HepG2 (cell line): ENCODE results near the gene MACROD2. TPM values are rescaled to one million over a fixed set of nuclear protein-coding genes. Genes with fewer than 3 reads are reported as not detected.

Source experiments
- ATAC-seq: fragments of 200-7000 bp; cut with Tn5 transposase; 3 replicates; pipeline ENCODE4 v1.9.1; 2020; ENCODE audit warnings: mild to moderate bottlenecking, moderate library complexity
- BruUV-seq: library from RNA; stranded (reverse); fragments of 400-500 nt; replicated peaks from 2 replicates; lab custom pipeline; 2021; lab: Mats Ljungman, UMichigan
- CTCF ChIA-PET: fragments of 300-600 bp; formaldehyde crosslinking; extraction: SDS; loops from one replicate; lab custom pipeline; 2021; ENCODE audit warnings: low total read pairs, inconsistent platforms, low intra/inter-chr PET ratio; lab: Yijun Ruan, JAX
- POLR2A ChIA-PET: fragments of 350-600 bp; sonication (Branson Sonifier 250); formaldehyde crosslinking; loops from one replicate; lab custom pipeline; 2020; ENCODE audit warnings: antibody characterized with exemption, inconsistent platforms; lab: Yijun Ruan, JAX
- DNase-seq: peaks from one replicate; pipeline ENCODE4 v3.0.0-alpha.2; 2015; ENCODE audit warnings: low spot score
- FAIRE-seq: peaks from 3 replicates; lab custom pipeline; 2011; peaks lifted over from hg19 to GRCh38; lab: Jason Lieb, UNC
- H2AFZ ChIP-seq: one replicate; pipeline ENCODE4 v1.6.1; 2011; ENCODE audit warnings: low read length, inconsistent platforms
- H3K27ac ChIP-seq: fragments of 300-600 bp; 3 replicates; pipeline ENCODE4 v1.8.0; 2011; ENCODE audit warnings: mixed run types, mild to moderate bottlenecking, mixed read lengths, low read length, inconsistent platforms; ENCODE audit not compliant: insufficient read depth; ENCODE audit errors: extremely low read length
- H3K27me3 ChIP-seq, 2 experiments: fragments of 200-600 bp in 1 of 2; 2 replicates in 1 of 2; 3 replicates in 1 of 2; pipeline versions ENCODE4 v1.6.0 to v1.8.0; 2011; ENCODE audit warnings: low read length in 2 of 2, mild to moderate bottlenecking in 2 of 2, moderate library complexity in 2 of 2, inconsistent platforms in 1 of 2; ENCODE audit not compliant: insufficient read depth in 2 of 2, control insufficient read depth in 1 of 2
- H3K36me3 ChIP-seq, 2 experiments: fragments of 200-600 bp in 1 of 2; replicated peaks in 1 of 2; 2 replicates in 1 of 2; 3 replicates in 1 of 2; pipeline versions ENCODE4 v1.5.1 to v1.8.0; 2011; ENCODE audit warnings: low read length in 2 of 2, inconsistent platforms in 1 of 2; ENCODE audit not compliant: insufficient read depth in 2 of 2, control insufficient read depth in 1 of 2
- H3K4me1 ChIP-seq: 2 replicates; pipeline ENCODE4 v1.5.1; 2012; ENCODE audit warnings: low read length, inconsistent platforms; ENCODE audit not compliant: insufficient read depth
- H3K4me2 ChIP-seq: 2 replicates; pipeline ENCODE4 v1.6.0; 2011; ENCODE audit warnings: low read depth, low read length, inconsistent platforms
- H3K4me3 ChIP-seq, 3 experiments: fragments of 200-600 bp in 1 of 3; sonication (generic), shearing (Covaris generic) in 1 of 3; replicated peaks in 1 of 3; 2 replicates each; pipeline ENCODE4 v1.5.1; 2011 to 2016; ENCODE audit warnings: low read length in 3 of 3, inconsistent platforms in 2 of 3, low read depth in 2 of 3, mild to moderate bottlenecking in 2 of 3, control low read depth in 1 of 3, mixed read lengths in 1 of 3; ENCODE audit not compliant: insufficient read depth in 1 of 3
- H3K79me2 ChIP-seq: one replicate; pipeline ENCODE4 v1.6.1; 2011; ENCODE audit warnings: low read length, inconsistent platforms; ENCODE audit not compliant: insufficient read depth
- H3K9ac ChIP-seq: 2 replicates; pipeline ENCODE4 v1.6.0; 2011; ENCODE audit warnings: mild to moderate bottlenecking, low read depth, low read length, inconsistent platforms; ENCODE audit not compliant: insufficient read depth
- H3K9me3 ChIP-seq: 2 replicates; pipeline ENCODE4 v1.5.1; 2012; ENCODE audit warnings: mild to moderate bottlenecking, low read length
- H4K20me1 ChIP-seq: 2 replicates; pipeline ENCODE4 v1.6.0; 2011; ENCODE audit warnings: inconsistent platforms, mild to moderate bottlenecking, low read length, moderate library complexity; ENCODE audit not compliant: insufficient read depth
- ATRX ChIP-seq: sonication (generic); formaldehyde crosslinking; IDR thresholded peaks from 2 replicates; pipeline ENCODE4 v1.4.0; 2020; ENCODE audit warnings: missing genetic modification reagents, borderline replicate concordance
- CBX2 ChIP-seq, 2 experiments: fragments of 200-600 bp in 1 of 2; sonication (generic); formaldehyde crosslinking in 1 of 2; IDR thresholded peaks; 2 replicates each; pipeline versions ENCODE4 v1.7.0 to v1.8.1; 2018 to 2022; ENCODE audit warnings: low read depth in 2 of 2, low read length in 1 of 2, mild to moderate bottlenecking in 1 of 2, missing genetic modification reagents in 1 of 2
- CBX5 ChIP-seq: sonication (generic); formaldehyde crosslinking; IDR thresholded peaks from 2 replicates; pipeline ENCODE4 v1.4.0; 2020; ENCODE audit warnings: missing genetic modification reagents, borderline replicate concordance
- HOMEZ ChIP-seq: IDR thresholded peaks from 2 replicates; pipeline ENCODE4 v1.6.1; 2016; ENCODE audit warnings: low read depth
- KMT2B ChIP-seq: IDR thresholded peaks from 2 replicates; pipeline ENCODE4 v1.6.1; 2016; ENCODE audit warnings: missing genetic modification reagents, missing compliant biosample characterization
- MYNN ChIP-seq: sonication (generic); formaldehyde crosslinking; IDR thresholded peaks from 2 replicates; pipeline ENCODE4 v1.4.0; 2020; ENCODE audit warnings: mild to moderate bottlenecking, low read depth, missing genetic modification reagents
- PHF21A ChIP-seq: sonication (generic); formaldehyde crosslinking; IDR thresholded peaks from 2 replicates; pipeline ENCODE4 v1.5.0; 2020; ENCODE audit warnings: mild to moderate bottlenecking, missing genetic modification reagents
- RFXAP ChIP-seq: sonication (generic); formaldehyde crosslinking; IDR thresholded peaks from 2 replicates; pipeline ENCODE4 v1.4.0; 2020; ENCODE audit warnings: missing genetic modification reagents, borderline replicate concordance
- SALL2 ChIP-seq: sonication (generic); formaldehyde crosslinking; IDR thresholded peaks from 2 replicates; pipeline ENCODE4 v1.8.1; 2023; ENCODE audit warnings: mild to moderate bottlenecking, missing genetic modification reagents, inconsistent platforms
- SOX13 ChIP-seq, 3 experiments: fragments of 450-650 bp in 1 of 3; sonication (generic) in 1 of 3; formaldehyde crosslinking in 1 of 3; IDR thresholded peaks in 2 of 3; conservative IDR thresholded peaks in 1 of 3; 2 replicates each; pipeline versions ENCODE4 v1.5.0 to v1.6.1; 2016 to 2020; ENCODE audit warnings: antibody characterized with exemption in 1 of 3, mild to moderate bottlenecking in 1 of 3, missing compliant biosample characterization in 1 of 3, missing genetic modification reagents in 1 of 3, moderate library complexity in 1 of 3
- WIZ ChIP-seq: sonication (generic); formaldehyde crosslinking; IDR thresholded peaks from 2 replicates; pipeline ENCODE4 v1.5.1; 2020; ENCODE audit warnings: mild to moderate bottlenecking, missing genetic modification reagents
- ZNF251 ChIP-seq: sonication (generic); formaldehyde crosslinking; IDR thresholded peaks from 2 replicates; pipeline ENCODE4 v1.9.0; 2021; ENCODE audit warnings: mild to moderate bottlenecking, missing genetic modification reagents
- ZNF720 ChIP-seq: sonication (generic); formaldehyde crosslinking; IDR thresholded peaks from 2 replicates; pipeline ENCODE4 v1.4.0; 2020; ENCODE audit warnings: missing genetic modification reagents
- ZNF772 ChIP-seq: sonication (generic); formaldehyde crosslinking; IDR thresholded peaks from 2 replicates; pipeline ENCODE4 v1.5.0; 2020; ENCODE audit warnings: mild to moderate bottlenecking, missing genetic modification reagents
- WGBS: methylation state at CpG from one replicate; pipeline ENCODE4 v1.1.6; 2017; ENCODE audit warnings: low lambda C conversion rate; 5-methylcytosine and 5-hydroxymethylcytosine counted together
- in situ Hi-C: cut with HindIII; loops from 2 replicates; pipeline ENCODE4 v1.10.0; 2017; ENCODE audit warnings: low pct_unique_long_range_greater_than_20kb; ENCODE audit not compliant: extremely low pct_ligation_motif_present
- intact Hi-C: fragments of 100-400 bp; cut with micrococcal nuclease; formaldehyde crosslinking; loops from one replicate; pipeline ENCODE4 v1.10.0; 2022; ENCODE audit not compliant: unreplicated experiment
- polyA plus RNA-seq, 8 experiments: library from polyadenylated mRNA; depleted of rRNA in 3 of 8; stranded (reverse) in 7 of 8; unstranded in 1 of 8; fragments of >200 nt; fragmentation: Illumina TruSeq in 4 of 8; extraction: Trizol in 4 of 8; gene quantifications; 2 replicates each; pipeline versions ENCODE4 v1.2.1 to v1.2.3, GENCODE V29; 2011 to 2016; ENCODE audit warnings: low read depth in 4 of 8, missing spikeins in 1 of 8, mixed read lengths in 1 of 8; ENCODE audit not compliant: insufficient read depth in 1 of 8
- total RNA-seq, 5 experiments: library from RNA; depleted of rRNA; stranded (reverse); fragments of >200 nt; fragmentation: Illumina TruSeq; extraction: Trizol; gene quantifications; 2 replicates each; pipeline ENCODE4 v1.2.3, GENCODE V29; 2016; ENCODE audit warnings: low read depth in 1 of 5

Gene MACROD2
- total and polyA plus RNA-seq, 2 of the 13 experiments (the other 11 are each of a cell fraction or from before 2014, with no cell fraction given) = 0.13 to 0.51 TPM

DNA sequence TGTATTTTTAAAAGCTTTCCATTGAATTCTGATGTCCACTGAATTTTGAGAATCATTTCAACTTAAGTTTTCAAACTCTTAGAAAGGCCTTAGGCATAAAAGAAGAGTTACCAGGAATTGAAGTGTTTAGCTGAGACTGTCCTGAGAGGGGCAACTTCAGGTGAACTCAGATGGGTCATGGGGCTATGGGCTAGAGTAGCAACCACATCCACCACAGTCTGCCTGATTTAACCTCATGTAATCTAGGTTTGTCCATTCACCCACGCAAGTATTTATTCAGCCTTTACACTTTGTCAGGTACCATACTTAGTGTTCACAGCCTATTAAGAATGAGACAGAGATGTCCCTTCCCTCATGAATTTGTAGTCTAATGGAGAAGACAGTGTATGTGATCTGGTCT, 2076.9 kb downstream of the MACROD2 start:
- no peak overlapping the region for H3K4me2 ChIP-seq
- intact Hi-C loops = no loop called here
- H3K4me3 ChIP-seq = no peak overlapping the region
- DNase-seq = no peak
- H3K79me2 ChIP-seq = no peaks in the 10 kb centered on the region
- no peak for FAIRE-seq
- POLR2A ChIA-PET = no interaction called here
- WGBS = 65% methylated on average over 1 of the region's 1 CpG
- CTCF ChIA-PET = no interaction called here
- H2AFZ ChIP-seq = no peak overlapping the region
- no peaks in the 10 kb centered on the region for H4K20me1 ChIP-seq
- no peak overlapping the region for H3K27ac ChIP-seq
- H3K9ac ChIP-seq = no peak overlapping the region
- BruUV-seq = no TSS peak
- ATAC-seq = no peak
- H3K4me1 ChIP-seq = no peaks in the 10 kb centered on the region
- in situ Hi-C loops = no loop called here
- H3K36me3 ChIP-seq = no peaks in the 10 kb centered on the region
- TF ChIP-seq SALL2 (CRISPR knock-in tag) (no peak), KMT2B (CRISPR knock-in tag) (no peak), ATRX (no peak), CBX2 (IDR thresholded peaks at IDR 0.05; ENCODE audit: low read depth, low read length) (no peak), CBX2 (CRISPR knock-in tag; IDR thresholded peaks at IDR 0.05; ENCODE audit: low read depth) (no peak), PHF21A (CRISPR knock-in tag) (no peak), RFXAP (CRISPR knock-in tag) (no peak), ZNF772 (CRISPR knock-in tag) (no peak), ZNF251 (CRISPR knock-in tag) (no peak)
- peaks cover 47% of the 10 kb centered on the region for H3K9me3 ChIP-seq
- no peaks in the 10 kb centered on the region for H3K27me3 ChIP-seq

- H3K27ac ChIP-seq = no peak overlapping the region
Observed at GRCh38 chr20:16078172-16078898, 2083.0 kb downstream of the MACROD2 start.

More at GRCh38 chr20:16078172-16078898, 2083.0 kb downstream of the MACROD2 start:
- H3K36me3 ChIP-seq = no peaks in the 10 kb centered on the region
- ChIA-PET CTCF (no interaction called here), POLR2A (no interaction called here)
- H4K20me1 ChIP-seq = no peaks in the 10 kb centered on the region
- H3K4me2 ChIP-seq = no peak overlapping the region
- WGBS = 9% methylated on average over 2 of the region's 2 CpGs
- H3K9ac ChIP-seq = no peak overlapping the region
- no peaks in the 10 kb centered on the region for H3K79me2 ChIP-seq
- FAIRE-seq = no peak
- in situ Hi-C loops (no loop called here), intact Hi-C loops (no loop called here)
- no peaks in the 10 kb centered on the region for H3K4me1 ChIP-seq
- no peak overlapping the region for H3K4me3 ChIP-seq
- H3K27me3 ChIP-seq = no peaks in the 10 kb centered on the region
- peaks cover 53% of the 10 kb centered on the region for H3K9me3 ChIP-seq
- no peak overlapping the region for H2AFZ ChIP-seq
- BruUV-seq = no TSS peak
- DNase-seq = no peak
- TF ChIP-seq SOX13 (IDR thresholded peaks at IDR 0.05) = no peak
- no peak for TF ChIP-seq SOX13 (CRISPR knock-in tag; conservative IDR thresholded peaks at IDR 0.05 in 1 of 2, IDR thresholded peaks at IDR 0.05 in 1 of 2)
- no peak for TF ChIP-seq WIZ (CRISPR knock-in tag)
- no peak for TF ChIP-seq CBX5 (CRISPR knock-in tag)
- no peak for TF ChIP-seq MYNN (CRISPR knock-in tag)
- TF ChIP-seq ZNF720 = no peak
- no peak for TF ChIP-seq HOMEZ (CRISPR knock-in tag)
- ATAC-seq = no peak
